ENCODE measurements around the gene UGDH. TPM values are rescaled to one million over a fixed set of nuclear protein-coding genes. Genes with fewer than 3 reads are reported as not detected.
"Not testable (repeated sequence)": the region's sequence is repeated elsewhere in the genome, so short reads cannot be mapped to it uniquely, and the experiment has no call there.

The UGDH gene
- total RNA-seq, 1 experiment from 2014 or later, result 71.8 TPM

DNA sequence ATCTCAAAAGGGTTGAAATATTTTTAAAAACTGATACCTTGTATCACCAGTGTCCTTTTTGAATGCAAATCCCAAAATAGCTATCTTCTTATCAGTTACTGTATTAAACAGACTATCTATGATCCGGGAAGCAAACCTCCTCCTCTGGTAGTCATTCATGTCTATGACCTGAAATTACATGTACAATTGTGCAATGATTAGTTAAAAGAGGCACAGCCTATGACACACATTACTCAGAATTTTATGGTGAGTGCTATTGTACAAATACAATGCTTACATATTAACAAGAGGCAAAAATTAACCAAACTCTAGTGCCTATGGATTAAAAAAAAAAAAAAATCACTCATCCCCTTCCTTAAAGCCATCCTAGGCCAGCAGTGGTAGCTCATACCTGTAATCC is 21.7 kb downstream of the UGDH start:
- CTCF ChIA-PET, result interaction anchor here (0.6 to 0.7 kb wide), 2 partner anchors 730 to 1374 kb away, joined by 3 to 5 read pairs; no protein-coding TSS in a partner anchor
- Mint-ChIP-seq H3K4me3 (ENCODE audit: low read depth, unreplicated experiment) (no peak overlapping the region), H3K27me3 (ENCODE audit: unreplicated experiment) (no peaks in the 10 kb centered on the region), H3K4me1 (ENCODE audit: low read depth, unreplicated experiment) (no peaks in the 10 kb centered on the region), H3K9me3 (ENCODE audit: low read depth, unreplicated experiment) (no peaks in the 10 kb centered on the region), H3K27ac (ENCODE audit: unreplicated experiment) (no peak overlapping the region), H3K36me3 (ENCODE audit: insufficient read depth, unreplicated experiment) (peaks cover 49% of the 10 kb centered on the region)
- no peak for DNase-seq
- no TSS peak for BruUV-seq (replicated peaks)
- intact Hi-C loops (cut with micrococcal nuclease; ENCODE audit: unreplicated experiment), result no loop called here
- TF ChIP-seq, protein P1, sequence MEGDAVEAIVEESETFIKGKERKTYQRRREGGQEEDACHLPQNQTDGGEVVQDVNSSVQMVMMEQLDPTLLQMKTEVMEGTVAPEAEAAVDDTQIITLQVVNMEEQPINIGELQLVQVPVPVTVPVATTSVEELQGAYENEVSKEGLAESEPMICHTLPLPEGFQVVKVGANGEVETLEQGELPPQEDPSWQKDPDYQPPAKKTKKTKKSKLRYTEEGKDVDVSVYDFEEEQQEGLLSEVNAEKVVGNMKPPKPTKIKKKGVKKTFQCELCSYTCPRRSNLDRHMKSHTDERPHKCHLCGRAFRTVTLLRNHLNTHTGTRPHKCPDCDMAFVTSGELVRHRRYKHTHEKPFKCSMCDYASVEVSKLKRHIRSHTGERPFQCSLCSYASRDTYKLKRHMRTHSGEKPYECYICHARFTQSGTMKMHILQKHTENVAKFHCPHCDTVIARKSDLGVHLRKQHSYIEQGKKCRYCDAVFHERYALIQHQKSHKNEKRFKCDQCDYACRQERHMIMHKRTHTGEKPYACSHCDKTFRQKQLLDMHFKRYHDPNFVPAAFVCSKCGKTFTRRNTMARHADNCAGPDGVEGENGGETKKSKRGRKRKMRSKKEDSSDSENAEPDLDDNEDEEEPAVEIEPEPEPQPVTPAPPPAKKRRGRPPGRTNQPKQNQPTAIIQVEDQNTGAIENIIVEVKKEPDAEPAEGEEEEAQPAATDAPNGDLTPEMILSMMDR (IDR thresholded peaks at IDR 0.05; ENCODE audit: unreplicated experiment), result no peak

DNA sequence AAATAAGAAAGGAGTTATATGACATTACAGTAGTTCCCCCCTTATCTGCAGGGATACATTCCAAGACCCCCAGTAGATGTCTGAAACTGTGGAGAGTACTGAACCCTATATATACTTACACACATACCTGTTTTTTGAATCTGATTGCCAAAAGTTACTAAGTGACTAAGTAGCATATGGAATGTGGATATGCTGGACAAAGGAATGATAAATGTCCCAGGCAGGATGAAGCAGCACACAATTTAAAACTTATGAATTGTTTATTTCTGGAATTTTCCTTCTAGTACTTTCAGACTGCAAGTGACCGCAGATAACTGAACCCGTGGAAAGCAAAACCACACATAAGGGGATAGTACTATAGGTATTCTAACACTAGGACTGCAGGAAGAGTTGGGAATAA is 22.7 kb downstream of the UGDH start:
- no peaks in the 10 kb centered on the region for H3K9me3 Mint-ChIP-seq (ENCODE audit: low read depth, unreplicated experiment)
- CTCF ChIA-PET, result no interaction called here
- H3K4me3 Mint-ChIP-seq (ENCODE audit: low read depth, unreplicated experiment), result no peak overlapping the region
- intact Hi-C loops (cut with micrococcal nuclease; ENCODE audit: unreplicated experiment), result no loop called here
- H3K36me3 Mint-ChIP-seq (ENCODE audit: insufficient read depth, unreplicated experiment), result peaks cover 44% of the 10 kb centered on the region
- no peak overlapping the region for H3K27ac Mint-ChIP-seq (ENCODE audit: unreplicated experiment)
- H3K4me1 Mint-ChIP-seq (ENCODE audit: low read depth, unreplicated experiment), result no peaks in the 10 kb centered on the region
- TF ChIP-seq, protein P1 (IDR thresholded peaks at IDR 0.05; ENCODE audit: unreplicated experiment), result no peak
- DNase-seq, result no peak
- no peaks in the 10 kb centered on the region for H3K27me3 Mint-ChIP-seq (ENCODE audit: unreplicated experiment)
- BruUV-seq (replicated peaks), result no TSS peak

DNA sequence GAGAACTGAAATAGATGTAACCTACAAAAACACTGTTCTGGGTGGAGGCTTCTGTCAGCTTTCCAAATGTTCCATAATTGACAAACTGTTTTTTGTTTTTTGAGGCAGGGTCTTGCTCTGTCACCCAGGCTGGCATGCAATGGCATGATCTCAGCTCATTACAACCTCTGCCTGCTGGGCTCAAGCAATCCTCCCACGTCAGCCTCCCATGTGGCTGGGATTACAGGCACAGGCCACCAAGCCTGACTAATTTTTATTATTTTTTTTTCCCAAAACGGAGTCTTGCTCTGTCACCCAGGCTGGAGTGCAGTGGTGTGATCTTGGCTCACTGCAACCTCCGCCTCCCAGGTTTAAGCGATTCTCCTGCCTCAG is 24.6 kb downstream of the UGDH start:
- H3K9me3 Mint-ChIP-seq (ENCODE audit: low read depth, unreplicated experiment); intact Hi-C loops (cut with micrococcal nuclease; ENCODE audit: unreplicated experiment); H3K27me3 Mint-ChIP-seq (ENCODE audit: unreplicated experiment); DNase-seq; H3K4me1 Mint-ChIP-seq (ENCODE audit: low read depth, unreplicated experiment); H3K4me3 Mint-ChIP-seq (ENCODE audit: low read depth, unreplicated experiment); BruUV-seq (replicated peaks); CTCF ChIA-PET: not testable (repeated sequence)
- Mint-ChIP-seq H3K36me3 (ENCODE audit: insufficient read depth, unreplicated experiment) (peaks cover 42% of the 10 kb centered on the region), H3K27ac (ENCODE audit: unreplicated experiment) (peak overlapping the region; percentile 33)

DNA sequence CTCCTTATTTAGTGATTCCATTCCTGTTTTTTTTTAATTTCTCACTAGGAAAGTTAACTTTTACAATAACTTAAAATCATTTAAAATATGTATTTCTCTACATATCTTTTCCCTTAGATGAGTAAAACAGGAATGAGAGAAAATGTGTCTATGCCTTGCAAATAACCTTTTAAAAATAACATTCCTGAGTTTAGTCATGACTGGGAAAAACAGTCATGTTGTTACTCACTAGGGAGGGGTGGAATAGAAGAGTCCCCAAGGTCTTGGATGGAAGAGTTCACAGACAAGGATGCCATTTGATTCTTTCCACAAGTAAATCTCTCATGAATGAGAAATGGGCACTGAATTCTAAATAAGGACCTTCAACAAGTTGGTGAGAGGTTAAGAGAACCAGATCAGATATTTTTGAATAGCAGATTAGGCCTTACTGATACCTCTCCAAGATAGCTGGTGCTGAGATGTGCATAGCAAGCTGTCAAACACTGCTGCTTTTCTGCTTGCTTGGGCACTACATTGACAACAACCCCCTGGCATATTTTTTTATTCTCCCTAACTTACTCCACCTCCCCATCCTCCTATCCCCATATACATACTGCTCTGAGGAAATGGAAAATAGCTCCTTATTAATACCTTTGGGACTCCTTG is 25.1 kb downstream of the UGDH start:
- BruUV-seq (replicated peaks), result no TSS peak
- peak overlapping the region; percentile 33 for H3K27ac Mint-ChIP-seq (ENCODE audit: unreplicated experiment)
- peaks cover 47% of the 10 kb centered on the region for H3K36me3 Mint-ChIP-seq (ENCODE audit: insufficient read depth, unreplicated experiment)
- H3K4me3 Mint-ChIP-seq (ENCODE audit: low read depth, unreplicated experiment), result no peak overlapping the region
- no peak for DNase-seq
- no peaks in the 10 kb centered on the region for H3K27me3 Mint-ChIP-seq (ENCODE audit: unreplicated experiment)
- no peaks in the 10 kb centered on the region for H3K9me3 Mint-ChIP-seq (ENCODE audit: low read depth, unreplicated experiment)
- TF ChIP-seq, protein P1 (IDR thresholded peaks at IDR 0.05; ENCODE audit: unreplicated experiment), result no peak
- no peaks in the 10 kb centered on the region for H3K4me1 Mint-ChIP-seq (ENCODE audit: low read depth, unreplicated experiment)
- intact Hi-C loops (cut with micrococcal nuclease; ENCODE audit: unreplicated experiment), result no loop called here
- CTCF ChIA-PET, result no interaction called here

DNA sequence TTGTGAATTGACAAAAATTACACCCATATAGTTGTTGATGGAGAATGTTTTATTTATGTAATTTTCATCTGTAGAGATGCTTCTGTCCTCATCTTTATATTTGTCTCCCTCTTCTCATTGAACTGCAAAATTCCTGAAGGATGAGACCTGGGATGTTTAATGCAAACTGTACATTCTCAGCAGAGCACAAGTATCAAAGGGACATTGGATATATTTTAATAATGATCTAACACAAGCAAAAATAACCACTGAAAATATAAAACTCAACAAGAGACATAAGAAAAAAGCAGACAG is 28.6 kb downstream of the UGDH start:
- Mint-ChIP-seq H3K4me1 (ENCODE audit: low read depth, unreplicated experiment) (peaks cover 7% of the 10 kb centered on the region), H3K27ac (ENCODE audit: unreplicated experiment) (no peak overlapping the region), H3K36me3 (ENCODE audit: insufficient read depth, unreplicated experiment) (peaks cover 40% of the 10 kb centered on the region), H3K27me3 (ENCODE audit: unreplicated experiment) (no peaks in the 10 kb centered on the region), H3K4me3 (ENCODE audit: low read depth, unreplicated experiment) (no peak overlapping the region), H3K9me3 (ENCODE audit: low read depth, unreplicated experiment) (no peaks in the 10 kb centered on the region)
- intact Hi-C loops (cut with micrococcal nuclease; ENCODE audit: unreplicated experiment), result no loop called here
- DNase-seq, result no peak
- TF ChIP-seq, protein P1 (IDR thresholded peaks at IDR 0.05; ENCODE audit: unreplicated experiment), result no peak
- no TSS peak for BruUV-seq (replicated peaks)
- CTCF ChIA-PET, result interaction anchor here (0.6 kb wide), 1 partner anchor 446 kb away, joined by 5 read pairs; no protein-coding TSS in a partner anchor

Measured in Calu3 (cell line).